GM12865 (cell line): Measurements from ENCODE around the gene NTNG2.

Experiments
- DNase-seq: peaks from one replicate; pipeline ENCODE4 v3.0.0; 2010; ENCODE audit warnings: low read depth
- H3K4me3 ChIP-seq: 2 replicates; pipeline ENCODE4 v1.5.1; 2011; ENCODE audit warnings: mild to moderate bottlenecking, low read depth, low read length, control low read depth
- TF ChIP-seq, protein P1 (sequence below): IDR thresholded peaks from 2 replicates; pipeline ENCODE4 v1.5.1; 2011; ENCODE audit warnings: low read length, control low read depth, low read depth, inconsistent platforms; ENCODE audit not compliant: insufficient read depth; ENCODE audit errors: missing control alignments

The NTNG2 gene

DNA sequence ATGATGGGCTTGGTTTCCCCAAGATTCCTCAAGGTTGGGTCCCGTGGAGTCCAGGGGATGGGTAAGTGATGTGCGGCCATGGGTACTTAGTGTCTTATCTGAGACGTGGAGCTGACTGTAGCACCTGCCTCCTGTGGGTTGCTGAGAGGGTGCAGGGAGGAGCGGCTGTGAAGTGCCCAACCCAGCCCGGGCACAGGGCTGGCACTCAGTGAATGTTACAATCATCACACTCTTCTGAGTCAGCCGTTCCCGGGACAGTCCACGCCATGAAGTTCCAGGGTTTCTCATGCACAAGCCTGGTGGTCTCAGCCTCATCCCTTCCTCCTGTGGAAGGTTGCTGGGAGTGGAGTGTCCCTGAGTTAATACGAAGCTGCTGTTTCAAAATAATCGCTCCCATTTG lies 29.1 kb downstream of the NTNG2 start:
- H3K4me3 ChIP-seq = no peak overlapping the region
- TF ChIP-seq, protein P1, sequence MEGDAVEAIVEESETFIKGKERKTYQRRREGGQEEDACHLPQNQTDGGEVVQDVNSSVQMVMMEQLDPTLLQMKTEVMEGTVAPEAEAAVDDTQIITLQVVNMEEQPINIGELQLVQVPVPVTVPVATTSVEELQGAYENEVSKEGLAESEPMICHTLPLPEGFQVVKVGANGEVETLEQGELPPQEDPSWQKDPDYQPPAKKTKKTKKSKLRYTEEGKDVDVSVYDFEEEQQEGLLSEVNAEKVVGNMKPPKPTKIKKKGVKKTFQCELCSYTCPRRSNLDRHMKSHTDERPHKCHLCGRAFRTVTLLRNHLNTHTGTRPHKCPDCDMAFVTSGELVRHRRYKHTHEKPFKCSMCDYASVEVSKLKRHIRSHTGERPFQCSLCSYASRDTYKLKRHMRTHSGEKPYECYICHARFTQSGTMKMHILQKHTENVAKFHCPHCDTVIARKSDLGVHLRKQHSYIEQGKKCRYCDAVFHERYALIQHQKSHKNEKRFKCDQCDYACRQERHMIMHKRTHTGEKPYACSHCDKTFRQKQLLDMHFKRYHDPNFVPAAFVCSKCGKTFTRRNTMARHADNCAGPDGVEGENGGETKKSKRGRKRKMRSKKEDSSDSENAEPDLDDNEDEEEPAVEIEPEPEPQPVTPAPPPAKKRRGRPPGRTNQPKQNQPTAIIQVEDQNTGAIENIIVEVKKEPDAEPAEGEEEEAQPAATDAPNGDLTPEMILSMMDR = no peak
- DNase-seq = no peak

GRCh38 chr9:132192728-132193127 lies 30.9 kb downstream of the NTNG2 start:
- no peak overlapping the region for H3K4me3 ChIP-seq
- TF ChIP-seq, protein P1 = no peak
- DNase-seq = no peak

DNA sequence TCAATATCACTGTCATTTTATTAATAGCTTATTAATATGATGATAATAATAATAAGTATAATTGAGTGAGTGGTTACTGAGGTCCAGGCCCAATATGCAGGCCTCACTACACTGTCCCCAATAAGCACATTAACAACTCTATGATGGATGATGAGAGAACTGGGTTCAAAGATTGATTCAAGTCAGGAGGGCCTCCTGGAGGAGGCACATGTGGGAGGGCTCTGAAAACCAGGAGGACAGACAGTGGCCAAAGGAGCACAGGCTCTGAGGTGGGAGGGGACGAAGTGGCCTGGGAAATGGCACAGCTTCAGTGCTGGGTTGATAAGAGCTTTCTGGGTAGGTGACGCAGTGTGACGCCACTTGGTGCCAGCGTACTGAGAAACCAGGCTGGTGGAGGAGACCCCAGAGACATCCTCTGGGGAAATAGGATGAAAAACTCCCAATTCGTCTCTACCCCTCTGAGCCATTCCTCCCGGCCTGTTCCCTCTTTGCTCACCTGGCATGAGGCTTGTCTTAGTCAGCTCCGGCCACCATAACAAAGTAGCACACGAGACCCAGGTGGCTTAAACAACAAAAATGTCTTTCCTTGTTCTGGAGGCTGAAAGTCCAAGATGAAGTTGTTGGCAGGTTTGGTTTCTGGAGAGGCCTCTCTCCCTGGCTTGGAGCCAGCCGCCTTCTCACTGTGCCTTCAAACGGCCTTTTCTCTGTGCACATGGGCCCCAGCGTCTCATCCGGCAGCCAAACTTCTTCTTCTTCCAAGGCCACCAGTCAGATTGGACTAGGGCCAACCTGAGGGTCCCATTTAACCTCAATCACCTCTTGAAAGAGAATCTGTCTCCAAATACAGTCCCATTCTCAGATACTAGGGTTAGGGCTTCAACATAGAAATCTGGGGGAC lies 31.6 kb downstream of the NTNG2 start:
- TF ChIP-seq, protein P1 = no peak
- no peak overlapping the region for H3K4me3 ChIP-seq
- no peak for DNase-seq

GRCh38 chr9:132194508-132194907 lies 32.6 kb downstream of the NTNG2 start:
- DNase-seq = no peak
- H3K4me3 ChIP-seq = no peak overlapping the region
- TF ChIP-seq, protein P1 = no peak

GRCh38 chr9:132197315-132197714 lies 35.5 kb downstream of the NTNG2 start:
- TF ChIP-seq, protein P1 = no peak
- no peak for DNase-seq
- no peak overlapping the region for H3K4me3 ChIP-seq

- TF ChIP-seq, protein P1 = no peak
- no peak for DNase-seq
- H3K4me3 ChIP-seq = no peak overlapping the region
These were observed 36.1 kb downstream of the NTNG2 start for GRCh38 chr9:132197856-132198550.

- TF ChIP-seq, protein P1 = no peak
These were observed 37.2 kb downstream of the NTNG2 start for GRCh38 chr9:132199056-132199455.

More at GRCh38 chr9:132199056-132199455, 37.2 kb downstream of the NTNG2 start:
- DNase-seq = no peak
- no peak overlapping the region for H3K4me3 ChIP-seq
